ENCODE data around the gene PRMT3. TPM values are rescaled to one million over a fixed set of nuclear protein-coding genes. Genes with fewer than 3 reads are reported as not detected.
A peak's percentile ranks its signal among the peaks of the same experiment; 100 is the strongest.
"Not testable (repeated sequence)": the region's sequence is repeated elsewhere in the genome, so short reads cannot be mapped to it uniquely, and the experiment has no call there.

Gene PRMT3
- total RNA-seq (ENCODE audit: insufficient read depth, low replicate concordance), result 13.7 TPM

GRCh38 chr11:20387261-20388095, at the start of gene PRMT3:
Gene PRMT3, plus strand, starts transcription at chr11:20387716. Its CDS starts 31 bp downstream, at chr11:20387747.
- DNase-seq (ENCODE audit: low spot score), result peak; percentile 96

- DNase-seq (ENCODE audit: low spot score), result peak; percentile 94
Observed at GRCh38 chr11:20342347-20343141, 45.0 kb upstream of the PRMT3 start.

- no peak for DNase-seq (ENCODE audit: low spot score)
Observed at GRCh38 chr11:20351136-20351535, 36.4 kb upstream of the PRMT3 start.

GRCh38 chr11:20351751-20352262, 35.7 kb upstream of the PRMT3 start:
- DNase-seq (ENCODE audit: low spot score), result peak; percentile 80

GRCh38 chr11:20353829-20354434, 33.6 kb upstream of the PRMT3 start:
- peak; percentile 68 for DNase-seq (ENCODE audit: low spot score)

GRCh38 chr11:20355221-20356219, 32.0 kb upstream of the PRMT3 start:
- DNase-seq (ENCODE audit: low spot score), result peak; percentile 54

GRCh38 chr11:20357150-20357549, 30.4 kb upstream of the PRMT3 start:
- DNase-seq (ENCODE audit: low spot score), result no peak

GRCh38 chr11:20360650-20361049, 26.9 kb upstream of the PRMT3 start:
- DNase-seq (ENCODE audit: low spot score), result no peak

GRCh38 chr11:20362481-20362880, 25.0 kb upstream of the PRMT3 start:
- no peak for DNase-seq (ENCODE audit: low spot score)

- no peak for DNase-seq (ENCODE audit: low spot score)
Observed at GRCh38 chr11:20363149-20363499, 24.4 kb upstream of the PRMT3 start.

- DNase-seq (ENCODE audit: low spot score), result peak; percentile 38
Observed at GRCh38 chr11:20363500-20364340, 23.8 kb upstream of the PRMT3 start, which contains the start of gene HTATIP2. Gene HTATIP2, plus strand, starts transcription at chr11:20363714. Its CDS starts 524 bp downstream, at chr11:20364238.

- DNase-seq (ENCODE audit: low spot score), result no peak
Observed at GRCh38 chr11:20364341-20364792, 23.1 kb upstream of the PRMT3 start.

- DNase-seq (ENCODE audit: low spot score), result not testable (repeated sequence)
Observed at GRCh38 chr11:20365465-20365864, 22.1 kb upstream of the PRMT3 start.

GRCh38 chr11:20367313-20367948, 20.1 kb upstream of the PRMT3 start:
- DNase-seq (ENCODE audit: low spot score), result peak; percentile 87

- DNase-seq (ENCODE audit: low spot score), result no peak
Observed at GRCh38 chr11:20368438-20368837, 19.1 kb upstream of the PRMT3 start.

GRCh38 chr11:20369826-20370225, 17.7 kb upstream of the PRMT3 start:
- no peak for DNase-seq (ENCODE audit: low spot score)

GRCh38 chr11:20372081-20372626, 15.4 kb upstream of the PRMT3 start:
- peak; percentile 57 for DNase-seq (ENCODE audit: low spot score)

- DNase-seq (ENCODE audit: low spot score), result no peak
Observed at GRCh38 chr11:20373147-20373546, 14.4 kb upstream of the PRMT3 start.
